Astrocyte (in vitro differentiated cells and primary cell): ENCODE measurements around the gene TMEM39A.

ENCODE experiments used
- CTCF ChIP-seq: IDR thresholded peaks from 2 replicates; pipeline ENCODE4 v1.5.1; 2011; ENCODE audit warnings: low read depth, mild to moderate bottlenecking, inconsistent platforms, low read length, moderate library complexity; ENCODE audit not compliant: insufficient read depth
- EZH2 ChIP-seq: IDR thresholded peaks from 2 replicates; pipeline ENCODE4 v1.6.1; 2012; ENCODE audit warnings: mild to moderate bottlenecking, low read length, inconsistent platforms; ENCODE audit not compliant: insufficient read depth

DNA sequence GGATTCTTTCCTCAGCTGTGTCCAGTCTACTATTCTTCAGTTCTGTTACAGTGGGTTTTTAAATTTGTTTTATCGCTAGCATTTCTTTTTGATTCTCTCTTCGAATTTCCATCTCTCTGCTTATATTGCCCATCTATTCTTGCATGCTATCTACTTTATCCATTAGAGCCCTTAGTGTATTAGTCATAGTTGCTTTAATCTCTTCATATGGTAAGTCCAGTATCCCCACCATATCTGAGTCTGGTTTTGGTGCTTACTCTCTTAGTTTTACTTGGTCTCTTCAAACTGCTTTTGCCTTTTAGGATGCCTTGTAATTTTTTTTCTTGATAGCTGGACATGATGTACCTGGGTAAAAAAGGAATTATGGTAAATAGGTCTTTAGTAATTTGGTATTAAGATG, 44.0 kb upstream of the TMEM39A start:
- no peak for TF ChIP-seq CTCF
- TF ChIP-seq EZH2: no peak
